ENCODE results near the gene KIF12.

Gene KIF12

GRCh38 chr9:114126247-114127060, 27.4 kb upstream of the KIF12 start:
- Mint-ChIP-seq H3K4me1 (no peaks in the 10 kb centered on the region), H3K4me3 (no peak overlapping the region), H3K9me3 (peaks cover 7% of the 10 kb centered on the region), H3K36me3 (no peaks in the 10 kb centered on the region), H3K27ac (no peak overlapping the region)
- ATAC-seq (no peak), DNase-seq (ENCODE audit: low spot score in 2 of 2) (no peak)

GRCh38 chr9:114125476-114126013, 26.5 kb upstream of the KIF12 start:
- Mint-ChIP-seq H3K36me3 (no peaks in the 10 kb centered on the region), H3K4me1 (no peaks in the 10 kb centered on the region), H3K27ac (no peak overlapping the region), H3K4me3 (no peak overlapping the region), H3K9me3 (peaks cover 7% of the 10 kb centered on the region)
- DNase-seq (ENCODE audit: low spot score in 2 of 2) (no peak), ATAC-seq (no peak)

GRCh38 chr9:114124666-114125475, 25.8 kb upstream of the KIF12 start:
- Mint-ChIP-seq H3K4me3 (no peak overlapping the region), H3K27ac (no peak overlapping the region), H3K36me3 (no peaks in the 10 kb centered on the region), H3K9me3 (peaks cover 7% of the 10 kb centered on the region), H3K4me1 (no peaks in the 10 kb centered on the region)
- DNase-seq (ENCODE audit: low spot score in 2 of 2) (no peak), ATAC-seq (no peak)

- Mint-ChIP-seq H3K4me1 (no peaks in the 10 kb centered on the region), H3K9me3 (peaks cover 7% of the 10 kb centered on the region)
These were observed 25.0 kb upstream of the KIF12 start for GRCh38 chr9:114124138-114124537.

DNA sequence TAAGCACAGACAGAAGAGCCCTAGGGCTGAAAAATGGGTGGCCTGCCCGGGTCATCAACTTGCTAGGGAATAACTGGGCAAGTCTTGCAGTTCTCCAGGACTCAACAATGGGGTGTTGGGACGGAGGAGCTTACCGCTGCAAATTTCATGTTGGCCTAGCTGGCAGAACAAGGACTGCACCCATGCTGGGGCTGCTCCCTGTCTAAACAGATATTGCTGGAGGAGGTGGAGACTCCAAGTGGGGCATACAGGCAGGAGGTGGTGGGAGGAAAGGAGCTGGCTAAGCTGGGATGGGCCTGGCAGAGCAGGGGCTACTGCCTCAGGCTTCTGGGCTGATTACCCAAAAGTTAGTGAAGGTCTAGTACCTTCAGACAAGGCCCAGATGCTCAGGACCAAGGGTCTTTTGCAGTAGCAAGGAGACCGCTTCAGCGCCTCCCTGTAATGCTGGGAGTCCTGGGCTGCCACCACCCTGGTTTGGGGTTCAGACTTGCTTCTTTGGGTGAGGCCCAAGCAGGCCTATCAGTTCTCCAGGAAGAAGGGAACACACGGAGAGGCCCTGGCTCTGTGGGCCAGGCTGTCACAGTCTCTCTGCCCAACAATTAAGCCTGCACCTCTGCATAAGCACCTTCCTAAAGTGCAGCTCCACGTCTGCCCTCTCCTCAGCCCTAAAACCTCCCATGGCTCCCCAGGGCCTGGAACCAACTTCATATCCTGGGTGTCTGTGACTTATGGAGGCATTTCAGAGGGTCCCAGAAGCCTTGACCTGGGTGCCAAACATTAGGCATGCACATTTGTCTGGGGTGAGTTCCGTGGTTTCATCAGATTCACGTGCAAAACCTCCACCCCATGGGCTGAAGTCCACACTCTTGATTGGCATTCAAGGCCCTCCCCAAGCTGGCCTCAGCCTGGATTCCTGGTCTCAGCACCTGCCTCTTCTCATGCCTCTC, 24.2 kb upstream of the KIF12 start:
- DNase-seq (ENCODE audit: low spot score in 2 of 2) = no peak
- Mint-ChIP-seq H3K36me3 (no peaks in the 10 kb centered on the region), H3K27ac (no peak overlapping the region), H3K4me1 (no peaks in the 10 kb centered on the region), H3K4me3 (no peak overlapping the region), H3K9me3 (peaks cover 7% of the 10 kb centered on the region)
- ATAC-seq = no peak

More at GRCh38 chr9:114124138-114124537, 25.0 kb upstream of the KIF12 start:
- ATAC-seq (no peak), DNase-seq (ENCODE audit: low spot score in 2 of 2) (no peak)
- no peak overlapping the region for H3K27ac Mint-ChIP-seq
- no peaks in the 10 kb centered on the region for H3K36me3 Mint-ChIP-seq
- no peak overlapping the region for H3K4me3 Mint-ChIP-seq

- Mint-ChIP-seq H3K4me3 (no peak overlapping the region), H3K36me3 (no peaks in the 10 kb centered on the region), H3K27ac (no peak overlapping the region), H3K9me3 (peaks cover 3% of the 10 kb centered on the region), H3K4me1 (no peaks in the 10 kb centered on the region)
- no peak for ATAC-seq
- DNase-seq (ENCODE audit: low spot score in 2 of 2) = no peak
These were observed 23.3 kb upstream of the KIF12 start for GRCh38 chr9:114122136-114123027.

DNA sequence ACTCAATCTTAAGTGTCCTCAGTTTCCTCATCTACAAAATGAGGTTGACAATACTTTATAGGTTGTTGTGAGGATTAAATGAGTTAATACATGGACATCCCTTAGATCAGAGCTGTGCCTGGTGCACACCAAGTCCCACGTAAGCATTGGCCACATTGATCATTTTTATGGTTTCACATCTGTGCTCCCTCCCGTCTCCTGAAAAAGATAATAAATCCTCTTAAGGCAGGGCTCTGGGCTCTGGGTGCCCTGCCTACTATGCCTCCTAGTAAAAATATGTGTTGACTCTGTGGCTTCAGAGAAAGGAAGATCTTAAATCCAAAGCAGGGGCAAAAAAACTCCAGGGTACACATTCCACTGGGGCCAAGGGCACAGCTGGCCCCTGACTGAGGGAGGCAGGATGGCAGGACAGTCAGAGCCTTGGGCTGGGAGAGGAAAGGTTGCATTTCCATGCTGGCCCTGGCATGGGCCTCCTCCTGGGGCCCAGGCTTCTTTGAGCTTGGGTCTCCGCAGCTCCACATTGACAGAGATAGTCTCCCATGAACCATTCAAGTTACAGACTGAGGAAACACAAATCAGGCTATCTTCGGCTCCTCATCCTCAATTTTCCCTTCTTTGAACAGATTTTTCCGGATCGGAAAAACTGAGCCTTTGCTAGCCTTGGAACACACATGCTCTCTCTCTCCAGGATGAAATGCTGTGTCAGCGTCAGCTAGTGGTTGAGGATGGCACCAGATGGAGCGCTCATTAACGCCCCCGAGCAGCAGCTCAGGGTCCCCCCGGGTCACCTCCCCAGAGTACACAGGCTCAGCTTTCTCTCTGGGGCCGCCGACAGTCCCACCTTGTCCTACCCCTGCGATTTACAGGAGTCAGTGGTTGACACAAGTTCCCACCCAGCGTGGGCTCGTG, 22.4 kb upstream of the KIF12 start:
- DNase-seq (ENCODE audit: low spot score in 2 of 2) (no peak), ATAC-seq (no peak)
- no peaks in the 10 kb centered on the region for H3K4me1 Mint-ChIP-seq
- H3K27ac Mint-ChIP-seq = no peak overlapping the region
- H3K36me3 Mint-ChIP-seq = no peaks in the 10 kb centered on the region
- H3K4me3 Mint-ChIP-seq = no peak overlapping the region
- no peaks in the 10 kb centered on the region for H3K9me3 Mint-ChIP-seq

DNA sequence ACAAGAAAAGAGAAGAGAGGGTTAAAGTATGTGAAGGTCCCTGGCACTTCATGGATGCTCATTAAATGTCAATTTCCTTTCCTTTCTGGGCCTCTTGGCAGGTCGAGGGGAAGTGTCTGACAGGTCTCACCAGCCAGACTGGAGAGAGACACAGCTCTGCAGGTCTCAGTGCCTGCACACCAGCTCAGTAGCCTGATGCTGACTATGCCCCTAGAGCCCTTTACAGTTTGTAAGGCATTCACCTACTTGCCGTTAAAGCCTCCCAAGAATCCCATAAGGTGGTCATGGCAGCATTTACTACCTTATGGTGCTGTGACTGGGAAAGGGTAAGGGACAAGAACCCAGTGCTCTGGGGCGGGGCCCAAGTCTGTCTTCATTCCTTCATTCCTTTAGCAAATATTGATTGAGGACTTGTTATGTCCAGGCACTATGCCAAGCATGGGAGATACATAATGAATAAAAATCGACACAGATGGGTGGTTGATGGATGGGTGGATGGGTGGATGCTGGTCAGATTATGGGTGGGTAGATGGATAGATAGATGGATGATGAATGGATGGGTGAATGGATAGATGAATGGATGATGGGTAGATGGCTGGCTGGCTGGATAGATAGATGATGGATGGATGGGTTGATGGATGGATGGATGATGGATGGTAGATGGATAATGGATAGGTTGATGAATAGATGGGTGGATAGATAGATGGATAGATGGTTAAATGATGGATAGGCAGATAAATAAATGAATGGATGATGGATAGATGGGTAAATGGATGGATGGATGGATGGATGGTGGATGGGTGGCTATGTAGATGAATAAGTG, 21.3 kb upstream of the KIF12 start:
- no peak overlapping the region for H3K27ac Mint-ChIP-seq
- no peaks in the 10 kb centered on the region for H3K36me3 Mint-ChIP-seq
- no peak for DNase-seq (ENCODE audit: low spot score in 2 of 2)
- H3K4me1 Mint-ChIP-seq = no peaks in the 10 kb centered on the region
- no peaks in the 10 kb centered on the region for H3K9me3 Mint-ChIP-seq
- no peak for ATAC-seq
- H3K4me3 Mint-ChIP-seq = no peak overlapping the region

DNA sequence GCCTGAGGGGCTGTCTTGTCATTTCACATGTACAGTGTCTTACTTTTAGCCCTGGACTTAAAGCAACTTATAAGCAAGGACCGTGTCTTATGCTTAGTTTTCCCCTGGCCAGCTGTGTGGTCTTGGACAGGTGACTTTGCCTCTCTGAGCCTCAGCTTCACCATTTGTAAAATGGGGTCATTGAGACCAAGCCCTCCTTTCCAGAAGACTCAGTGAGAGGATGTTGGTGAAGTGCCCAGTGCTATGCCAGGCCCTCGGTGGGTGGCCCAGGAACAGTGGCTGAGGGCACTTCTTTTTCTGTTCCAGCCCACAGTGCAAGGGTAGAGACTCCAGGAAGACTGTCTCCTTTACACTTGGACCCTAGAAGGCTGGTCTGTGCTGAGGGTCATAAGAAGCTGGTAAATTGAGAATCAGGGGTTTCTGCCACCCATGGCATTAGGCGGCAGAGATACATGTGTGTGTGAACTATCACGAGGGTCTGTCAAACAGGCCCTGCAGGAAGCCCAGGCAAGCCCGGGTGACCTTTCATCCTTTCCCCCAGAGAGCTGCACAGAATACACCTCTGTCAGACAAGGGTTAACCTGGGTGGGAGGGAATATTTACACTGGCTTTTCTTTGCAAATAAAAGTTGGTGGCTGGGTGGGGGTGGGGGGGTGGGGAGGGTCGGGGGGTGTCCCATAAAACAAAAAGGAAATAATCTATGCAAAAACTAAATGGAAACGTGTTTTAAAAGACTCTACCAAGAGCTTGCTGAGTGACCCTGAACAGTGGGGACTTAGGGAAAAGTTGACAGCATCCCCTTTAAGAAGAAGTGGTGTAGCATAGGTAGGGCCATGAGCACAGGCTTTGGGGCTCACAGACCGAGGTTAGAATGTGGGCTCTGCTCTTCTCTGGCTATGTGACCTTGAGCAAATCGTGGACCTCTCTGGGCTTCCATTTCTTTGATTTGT, 20.4 kb upstream of the KIF12 start:
- DNase-seq (ENCODE audit: low spot score in 2 of 2) (no peak), ATAC-seq (no peak)
- Mint-ChIP-seq H3K9me3 (no peaks in the 10 kb centered on the region), H3K36me3 (no peaks in the 10 kb centered on the region), H3K4me1 (no peaks in the 10 kb centered on the region), H3K27ac (no peak overlapping the region), H3K4me3 (no peak overlapping the region)

GRCh38 chr9:114117996-114118830, 19.1 kb upstream of the KIF12 start:
- H3K27ac Mint-ChIP-seq = no peak overlapping the region
- H3K36me3 Mint-ChIP-seq = no peaks in the 10 kb centered on the region
- ATAC-seq (no peak), DNase-seq (ENCODE audit: low spot score in 2 of 2) (no peak)
- H3K4me1 Mint-ChIP-seq = no peaks in the 10 kb centered on the region
- no peak overlapping the region for H3K4me3 Mint-ChIP-seq
- H3K9me3 Mint-ChIP-seq = no peaks in the 10 kb centered on the region

DNA sequence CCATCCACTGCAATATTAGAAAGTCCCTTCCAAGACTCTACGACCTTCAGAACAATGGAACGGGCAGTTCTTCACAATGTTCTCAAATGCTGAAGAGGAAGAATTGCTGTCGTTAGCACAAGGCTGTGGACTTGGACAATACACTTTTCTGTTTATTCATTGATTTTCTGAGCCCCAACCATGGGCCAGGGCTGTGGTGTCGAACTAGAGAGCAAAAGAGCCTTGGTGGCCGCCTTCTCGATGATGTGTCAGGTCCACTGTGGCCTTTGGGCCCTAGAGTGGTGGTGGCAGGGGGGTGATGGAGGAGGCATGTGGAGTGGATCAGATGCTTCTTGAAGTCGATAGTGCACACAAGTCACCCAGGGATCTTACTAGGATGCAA, 18.5 kb upstream of the KIF12 start:
- H3K4me1 Mint-ChIP-seq = no peaks in the 10 kb centered on the region
- ATAC-seq (no peak), DNase-seq (ENCODE audit: low spot score in 2 of 2) (no peak)
- H3K9me3 Mint-ChIP-seq = no peaks in the 10 kb centered on the region
- H3K4me3 Mint-ChIP-seq = no peak overlapping the region
- no peak overlapping the region for H3K27ac Mint-ChIP-seq
- no peaks in the 10 kb centered on the region for H3K36me3 Mint-ChIP-seq
